Mammary epithelial cell (primary cell): Measurements from ENCODE around the gene SDK1.

Experiments
- EZH2 ChIP-seq: IDR thresholded peaks from 2 replicates; pipeline ENCODE4 v1.6.1; 2012; ENCODE audit warnings: low read length, inconsistent platforms, borderline replicate concordance
- TF ChIP-seq, protein P1 (sequence below), 2 donors: IDR thresholded peaks in 1 of 2; conservative IDR thresholded peaks in 1 of 2; 2 replicates each; pipeline ENCODE4 v1.5.1; 2011 to 2012; ENCODE audit warnings: inconsistent platforms in 2 of 2, low read length in 2 of 2, mild to moderate bottlenecking in 2 of 2, control low read depth in 1 of 2, low read depth in 1 of 2; ENCODE audit not compliant: insufficient read depth in 1 of 2; ENCODE audit errors: extremely low read depth in 1 of 2

DNA sequence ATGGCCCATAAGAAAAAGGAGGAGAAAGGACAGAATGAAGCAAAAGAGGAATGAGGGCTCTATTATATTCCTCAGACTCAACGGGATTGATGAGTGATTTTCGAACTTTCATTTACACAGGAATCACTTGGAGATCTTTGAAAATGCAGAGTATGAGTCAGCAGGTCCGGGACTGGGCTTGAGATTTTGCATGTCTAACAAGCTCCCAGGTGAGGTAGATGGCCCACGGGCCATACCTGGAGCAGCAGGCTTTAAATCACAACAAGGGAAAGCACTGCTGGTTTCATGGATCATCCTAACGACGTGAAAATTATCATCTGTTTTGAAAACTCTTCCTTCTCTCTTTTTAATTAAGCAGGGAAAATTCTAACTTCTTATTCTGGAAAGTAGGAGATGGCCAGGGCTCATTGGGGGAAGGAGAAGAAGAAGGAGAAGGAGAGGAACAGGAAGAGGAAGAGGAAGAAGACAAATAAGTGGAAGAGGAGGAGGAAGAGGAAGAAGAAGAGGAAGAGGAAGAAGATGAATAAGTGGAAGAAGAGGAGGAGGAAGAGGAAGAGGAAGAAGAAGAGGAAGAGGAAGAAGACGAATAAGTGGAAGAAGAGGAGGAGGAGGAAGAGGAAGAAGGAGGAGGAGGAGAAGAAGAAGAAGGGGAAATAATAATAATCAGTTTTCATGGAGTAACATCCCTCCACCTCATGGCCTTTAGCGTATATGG is 3.8 kb upstream of the SDK1 start:
- TF ChIP-seq, protein P1, sequence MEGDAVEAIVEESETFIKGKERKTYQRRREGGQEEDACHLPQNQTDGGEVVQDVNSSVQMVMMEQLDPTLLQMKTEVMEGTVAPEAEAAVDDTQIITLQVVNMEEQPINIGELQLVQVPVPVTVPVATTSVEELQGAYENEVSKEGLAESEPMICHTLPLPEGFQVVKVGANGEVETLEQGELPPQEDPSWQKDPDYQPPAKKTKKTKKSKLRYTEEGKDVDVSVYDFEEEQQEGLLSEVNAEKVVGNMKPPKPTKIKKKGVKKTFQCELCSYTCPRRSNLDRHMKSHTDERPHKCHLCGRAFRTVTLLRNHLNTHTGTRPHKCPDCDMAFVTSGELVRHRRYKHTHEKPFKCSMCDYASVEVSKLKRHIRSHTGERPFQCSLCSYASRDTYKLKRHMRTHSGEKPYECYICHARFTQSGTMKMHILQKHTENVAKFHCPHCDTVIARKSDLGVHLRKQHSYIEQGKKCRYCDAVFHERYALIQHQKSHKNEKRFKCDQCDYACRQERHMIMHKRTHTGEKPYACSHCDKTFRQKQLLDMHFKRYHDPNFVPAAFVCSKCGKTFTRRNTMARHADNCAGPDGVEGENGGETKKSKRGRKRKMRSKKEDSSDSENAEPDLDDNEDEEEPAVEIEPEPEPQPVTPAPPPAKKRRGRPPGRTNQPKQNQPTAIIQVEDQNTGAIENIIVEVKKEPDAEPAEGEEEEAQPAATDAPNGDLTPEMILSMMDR (conservative IDR thresholded peaks at IDR 0.05 in 1 of 2, IDR thresholded peaks at IDR 0.05 in 1 of 2; ENCODE audit: extremely low read depth in 1 of 2, insufficient read depth in 1 of 2, low read depth in 1 of 2, low read length in 2 of 2): no peak
- no peak for TF ChIP-seq EZH2
